IPS-11a (cell line): Measurements from ENCODE around the gene CSAG1.
"Not testable (repeated sequence)": the region's sequence is repeated elsewhere in the genome, so short reads cannot be mapped to it uniquely, and the experiment has no call there.

Source experiments
- H3K4me3 ChIP-seq: one replicate; pipeline ENCODE4 v1.5.1; 2013; ENCODE audit warnings: low read depth, low read length, control low read depth

The CSAG1 gene

DNA sequence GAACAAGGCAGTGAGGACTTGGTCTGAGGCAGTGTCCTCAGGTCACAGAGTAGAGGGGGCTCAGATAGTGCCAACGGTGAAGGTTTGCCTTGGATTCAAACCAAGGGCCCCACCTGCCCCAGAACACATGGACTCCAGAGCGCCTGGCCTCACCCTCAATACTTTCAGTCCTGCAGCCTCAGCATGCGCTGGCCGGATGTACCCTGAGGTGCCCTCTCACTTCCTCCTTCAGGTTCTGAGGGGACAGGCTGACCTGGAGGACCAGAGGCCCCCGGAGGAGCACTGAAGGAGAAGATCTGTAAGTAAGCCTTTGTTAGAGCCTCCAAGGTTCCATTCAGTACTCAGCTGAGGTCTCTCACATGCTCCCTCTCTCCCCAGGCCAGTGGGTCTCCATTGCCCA is 33.1 kb downstream of the CSAG1 start:
- H3K4me3 ChIP-seq: not testable (repeated sequence)

DNA sequence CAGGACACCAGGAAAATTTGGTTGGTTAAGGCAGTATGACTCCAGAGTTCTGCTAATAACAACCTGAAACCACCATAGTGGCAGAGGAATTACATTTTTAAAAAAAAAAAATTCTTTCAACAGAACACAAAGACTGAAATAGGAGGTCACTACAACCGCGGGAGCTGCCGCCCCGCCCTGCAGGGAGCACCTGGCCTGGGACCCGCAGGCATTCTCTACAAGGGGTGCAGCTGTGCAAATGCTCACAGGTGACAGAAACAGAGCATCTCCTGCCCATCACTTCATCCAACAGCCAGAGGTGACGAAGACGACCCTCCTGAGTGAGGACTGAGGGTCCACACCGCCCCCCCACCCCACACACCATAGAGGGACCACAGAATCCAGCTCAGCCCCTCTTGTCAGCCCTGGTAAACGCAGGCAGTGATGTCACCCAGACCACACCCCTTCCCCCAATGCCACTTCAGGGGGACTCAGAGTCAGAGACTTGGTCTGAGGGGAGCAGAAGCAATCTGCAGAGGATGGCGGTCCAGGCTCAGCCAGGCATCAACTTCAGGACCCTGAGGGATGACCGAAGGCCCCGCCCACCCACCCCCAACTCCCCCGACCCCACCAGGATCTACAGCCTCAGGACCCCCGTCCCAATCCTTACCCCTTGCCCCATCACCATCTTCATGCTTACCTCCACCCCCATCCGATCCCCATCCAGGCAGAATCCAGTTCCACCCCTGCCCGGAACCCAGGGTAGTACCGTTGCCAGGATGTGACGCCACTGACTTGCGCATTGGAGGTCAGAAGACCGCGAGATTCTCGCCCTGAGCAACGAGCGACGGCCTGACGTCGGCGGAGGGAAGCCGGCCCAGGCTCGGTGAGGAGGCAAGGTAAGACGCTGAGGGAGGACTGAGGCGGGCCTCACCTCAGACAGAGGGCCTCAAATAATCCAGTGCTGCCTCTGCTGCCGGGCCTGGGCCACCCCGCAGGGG is 35.3 kb downstream of the CSAG1 start, which contains the start of gene MAGEA3:
Gene MAGEA3 (plus strand): TSS at position 843 of the 980 bp plus-strand sequence. CDS start 2,039 bp downstream, outside the sequence.
- H3K4me3 ChIP-seq: not testable (repeated sequence)

DNA sequence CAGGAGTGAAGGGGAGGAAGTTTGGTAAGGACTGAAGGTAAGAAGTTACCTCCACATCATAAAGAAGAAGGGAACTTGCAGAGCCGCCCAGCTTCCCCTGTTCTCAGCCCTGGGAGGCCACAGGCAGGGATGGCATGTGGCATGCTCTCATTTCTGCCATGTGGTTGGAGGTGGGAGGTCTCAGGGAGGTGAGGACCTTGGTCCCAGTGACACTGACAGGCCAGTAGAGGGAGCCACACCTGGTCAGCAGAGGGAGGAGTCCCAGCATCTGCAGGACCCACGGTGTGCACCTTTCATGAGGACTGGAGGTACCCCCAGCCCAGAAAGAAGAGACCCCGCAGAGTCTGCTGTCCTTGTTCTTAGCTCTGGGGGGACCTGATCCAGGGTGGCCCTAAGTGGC is 52.5 kb downstream of the CSAG1 start:
- H3K4me3 ChIP-seq: not testable (repeated sequence)
